Panc1 (cell line): ENCODE measurements around the gene ZNF845. TPM values are rescaled to one million over a fixed set of nuclear protein-coding genes. Genes with fewer than 3 reads are reported as not detected.

ENCODE experiments used
- ATAC-seq: fragments of 200-7000 bp; cut with Tn5 transposase; 2 replicates; pipeline ENCODE4 v1.9.1; 2020; ENCODE audit warnings: mild to moderate bottlenecking, moderate library complexity
- Bru-seq: library from RNA; stranded (reverse); fragments of 400-500 nt; gene quantifications from one replicate; lab custom pipeline; 2021; lab: Mats Ljungman, UMichigan
- BruChase-seq, 2 experiments: library from RNA; stranded (reverse); fragments of 400-500 nt; gene quantifications; one replicate each; lab custom pipeline; 2021; lab: Mats Ljungman, UMichigan
- BruUV-seq: library from RNA; stranded (reverse); fragments of 400-500 nt; replicated peaks from 2 replicates; lab custom pipeline; 2021; lab: Mats Ljungman, UMichigan
- CTCF ChIA-PET: fragments of 300-600 bp; sonication (Branson Sonifier 250); formaldehyde crosslinking; loops from one replicate; lab custom pipeline; 2022; ENCODE audit warnings: antibody characterized with exemption; lab: Charles Lee
- POLR2A ChIA-PET: fragments of 300-600 bp; sonication (Branson Sonifier 250); formaldehyde crosslinking; loops from one replicate; lab custom pipeline; 2022; ENCODE audit warnings: antibody characterized with exemption; lab: Charles Lee
- DNase-seq: peaks from one replicate; pipeline ENCODE4 v3.0.0-alpha.2; 2010; ENCODE audit warnings: low read depth, low spot score
- H3K27ac ChIP-seq: 2 replicates; pipeline ENCODE4 v1.5.1; 2011; ENCODE audit warnings: mild to moderate bottlenecking, low read length, inconsistent platforms
- H3K27me3 ChIP-seq: fragments of 200-500 bp; sonication (Bioruptor generic); 2 replicates; pipeline ENCODE4 v1.6.0; 2014; ENCODE audit warnings: low read length, inconsistent platforms; ENCODE audit not compliant: control insufficient read depth, insufficient read depth
- H3K36me3 ChIP-seq: fragments of 200-500 bp; sonication (Bioruptor generic); 2 replicates; pipeline ENCODE4 v1.5.1; 2014; ENCODE audit warnings: inconsistent platforms, mild to moderate bottlenecking, low read length, moderate library complexity; ENCODE audit not compliant: control insufficient read depth, insufficient read depth
- H3K4me1 ChIP-seq: 2 replicates; pipeline ENCODE4 v1.5.1; 2011; ENCODE audit warnings: inconsistent platforms, mild to moderate bottlenecking, low read length, moderate library complexity; ENCODE audit not compliant: control insufficient read depth, insufficient read depth
- H3K4me3 ChIP-seq, 2 experiments: 2 replicates each; pipeline ENCODE4 v1.5.1; 2011 to 2012; ENCODE audit warnings: low read depth in 2 of 2, low read length in 2 of 2, mild to moderate bottlenecking in 2 of 2, inconsistent platforms in 1 of 2, moderate library complexity in 1 of 2
- H3K9me3 ChIP-seq: fragments of 200-500 bp; sonication (Bioruptor generic); 2 replicates; pipeline ENCODE4 v1.5.1; 2014; ENCODE audit warnings: low read depth, mild to moderate bottlenecking, inconsistent platforms, low read length, moderate library complexity; ENCODE audit not compliant: control insufficient read depth, insufficient read depth
- CTCF ChIP-seq: fragments of 450-650 bp; IDR thresholded peaks from 2 replicates; pipeline ENCODE4 v1.5.1; 2017; ENCODE audit warnings: mild to moderate bottlenecking
- POLR2AphosphoS5 ChIP-seq: IDR thresholded peaks from 2 replicates; pipeline ENCODE4 v1.6.1; 2012; ENCODE audit warnings: mild to moderate bottlenecking, low read depth, low read length, moderate library complexity
- REST ChIP-seq, 2 experiments: IDR thresholded peaks; 2 replicates each; pipeline ENCODE4 v1.6.1; 2011 to 2012; ENCODE audit warnings: low read depth in 2 of 2, control low read depth in 1 of 2, low read length in 1 of 2, mild to moderate bottlenecking in 1 of 2, moderate library complexity in 1 of 2; ENCODE audit not compliant: insufficient read depth in 1 of 2
- SIN3A ChIP-seq: IDR thresholded peaks from 2 replicates; pipeline ENCODE4 v1.6.1; 2012; ENCODE audit warnings: low read depth, mild to moderate bottlenecking, low read length, moderate library complexity, borderline replicate concordance; ENCODE audit not compliant: insufficient read depth
- TCF7L2 ChIP-seq: IDR thresholded peaks from 2 replicates; pipeline ENCODE4 v1.6.1; 2011; ENCODE audit warnings: mild to moderate bottlenecking, low read depth, low read length, inconsistent platforms
- in situ Hi-C: cut with HindIII; loops from 2 replicates; pipeline ENCODE4 v1.10.0; 2016; ENCODE audit warnings: low sequenced_read_pairs, low pct_unique_long_range_greater_than_20kb
- intact Hi-C: fragments of 100-400 bp; cut with micrococcal nuclease; formaldehyde crosslinking; loops from one replicate; pipeline ENCODE4 v1.10.0; 2022; ENCODE audit not compliant: unreplicated experiment
- long read RNA-seq: library from polyadenylated mRNA; unstranded; transcript quantifications from one replicate; pipeline ENCODE4 v2.0.0, GENCODE V29; 2021; ENCODE audit not compliant: unreplicated experiment
- polyA plus RNA-seq: library from polyadenylated mRNA; unstranded; fragments of >200 nt; gene quantifications from one replicate; pipeline ENCODE4 v1.2.1, GENCODE V29; 2012; ENCODE audit warnings: missing spikeins; ENCODE audit not compliant: insufficient read length
- total RNA-seq: library from RNA; stranded (reverse); gene quantifications from one replicate; pipeline ENCODE4 v1.2.1, GENCODE V29; 2021; ENCODE audit not compliant: unreplicated experiment

The ZNF845 gene
- total RNA-seq (12.3 TPM), Bru-seq, nascent RNA (percentile 79 among the genes with signal in this experiment), BruChase-seq, experiment 1, labeled RNA remaining after a 2-hour chase (percentile 85 among the genes with signal in this experiment), BruChase-seq, experiment 2, labeled RNA remaining after a 6-hour chase (percentile 71 among the genes with signal in this experiment)
- polyA plus RNA-seq, result 3.5 TPM
- long read RNA-seq, full-length matches to known transcripts, result 20 of 27 reads
- long read RNA-seq, partial matches to known transcripts, result 0 of 27 reads
- long read RNA-seq, other reads (novel, unspliced or antisense), result 7 of 27 reads

DNA sequence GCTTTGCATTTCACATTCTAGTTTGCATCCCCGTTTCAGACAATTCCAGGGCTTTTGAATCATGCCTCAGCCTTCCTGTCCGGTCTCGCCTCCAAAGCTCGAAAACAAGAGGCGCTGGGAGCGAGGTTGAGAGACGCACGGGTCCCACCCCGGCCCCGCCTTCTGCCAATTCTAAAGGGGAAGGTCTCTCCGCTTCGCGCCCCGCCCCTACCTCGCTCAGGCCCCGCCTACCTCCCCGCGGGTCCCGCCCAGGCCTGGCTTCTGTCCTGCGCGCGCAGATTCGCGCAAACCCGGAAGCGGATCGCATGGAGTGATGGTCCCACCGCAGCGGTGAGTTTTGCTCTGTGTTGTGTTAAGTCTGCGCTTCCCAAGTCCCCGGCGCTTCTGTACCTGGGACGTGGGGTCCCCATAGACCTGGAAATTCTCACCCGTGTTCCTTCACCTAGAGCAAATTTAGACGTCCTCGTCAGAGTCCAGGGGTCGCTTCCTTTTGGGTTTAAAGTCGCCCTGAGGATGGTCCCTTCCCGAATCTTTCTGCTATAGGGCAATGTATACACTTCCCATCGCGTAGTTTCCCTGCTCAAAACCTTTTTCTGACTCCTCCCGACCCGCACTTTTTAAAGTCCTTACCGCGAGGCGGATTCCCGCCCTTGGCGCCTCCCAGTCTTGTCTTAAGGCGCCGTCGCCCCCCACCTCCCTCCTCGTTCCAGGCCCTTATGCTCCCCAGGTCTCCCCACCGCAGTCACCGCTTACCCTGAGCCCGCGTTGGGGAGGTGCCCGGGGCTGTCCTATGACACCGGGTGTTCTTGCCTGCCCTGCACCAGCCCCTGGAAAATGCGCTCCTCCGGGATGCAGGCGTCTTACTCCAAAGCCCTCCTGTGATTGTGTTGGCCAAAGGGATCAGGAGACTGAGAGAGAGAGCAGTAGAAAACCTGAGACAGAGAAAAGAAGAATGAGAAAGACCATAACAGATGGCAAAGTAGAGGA lies at the start of gene ZNF845:
ZNF845 (plus strand) TSS at position 287 of the 987 bp plus-strand sequence. CDS start 7,559 bp downstream, outside the sequence.
- no peaks in the 10 kb centered on the region for H3K27me3 ChIP-seq
- DNase-seq, result peak; percentile 59
- H3K9me3 ChIP-seq, result peaks cover 16% of the 10 kb centered on the region; the same call in 1 of the 2 replicates
- ChIA-PET CTCF (no interaction called here), POLR2A (interaction anchor here (0.6 to 0.7 kb wide), 2 partner anchors 60 to 113 kb away, joined by 3 to 8 read pairs; no protein-coding TSS in a partner anchor)
- ATAC-seq, result peak; percentile 99
- in situ Hi-C loops (no loop called here), intact Hi-C loops (no loop called here)
- H3K36me3 ChIP-seq, result no peaks in the 10 kb centered on the region
- no peaks in the 10 kb centered on the region for H3K4me1 ChIP-seq
- peak within 1 kb of the TSS; percentile 93 for H3K27ac ChIP-seq
- H3K4me3 ChIP-seq, result peak within 1 kb of the TSS; percentile 86 to 100
- TF ChIP-seq TCF7L2 (no peak), REST (IDR thresholded peaks at IDR 0.05; ENCODE audit: insufficient read depth in 1 of 2, low read depth in 2 of 2, low read length in 1 of 2) (no peak), CTCF (no peak), POLR2AphosphoS5 (peak; percentile 95), SIN3A (peak; percentile 90; the same call in 1 of the 2 replicates)
- TSS peak; percentile 92 for BruUV-seq

DNA sequence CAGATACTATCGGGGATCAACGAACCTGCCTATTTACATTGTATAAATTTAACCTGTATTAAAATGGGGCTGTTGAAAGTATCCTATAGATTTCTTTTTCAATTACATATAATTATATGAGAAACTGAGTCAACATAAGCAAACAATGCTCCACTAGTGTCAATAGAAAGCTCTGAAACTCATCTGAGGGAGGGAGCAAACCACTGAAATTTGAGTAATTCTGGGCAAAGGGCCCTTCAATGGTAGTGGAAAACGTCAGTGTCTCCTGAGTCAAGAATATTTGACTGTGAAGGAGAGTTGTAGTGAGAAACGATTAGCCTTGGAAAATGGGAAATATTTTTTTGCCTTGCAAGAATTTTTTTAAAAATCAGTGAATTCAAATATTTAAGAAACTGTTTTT lies 48.5 kb upstream of the ZNF845 start:
- ChIA-PET POLR2A (no interaction called here), CTCF (no interaction called here)
- Histone ChIP-seq H3K36me3 (no peaks in the 10 kb centered on the region), H3K4me1 (no peaks in the 10 kb centered on the region), H3K27ac (no peak overlapping the region), H3K9me3 (no peaks in the 10 kb centered on the region), H3K27me3 (no peaks in the 10 kb centered on the region), H3K4me3 (no peak overlapping the region)
- ATAC-seq, result no peak
- no peak for DNase-seq
- TF ChIP-seq TCF7L2 (no peak), CTCF (no peak), SIN3A (no peak), POLR2AphosphoS5 (no peak), REST (IDR thresholded peaks at IDR 0.05; ENCODE audit: insufficient read depth in 1 of 2, low read depth in 2 of 2, low read length in 1 of 2) (no peak)
- in situ Hi-C loops (no loop called here), intact Hi-C loops (no loop called here)
- no TSS peak for BruUV-seq
